Right lobe of liver (tissue), 6 donors: ENCODE measurements around the gene AMER2. TPM values are rescaled to one million over a fixed set of nuclear protein-coding genes. Genes with fewer than 3 reads are reported as not detected.

ENCODE experiments used
- ATAC-seq, 4 donors: fragments of 200-7000 bp; cut with Tn5 transposase; one replicate each; pipeline ENCODE4 v1.9.1; 2020; ENCODE audit warnings: mild to moderate bottlenecking in 4 of 4, moderate library complexity in 4 of 4
- DNase-seq, 3 donors: peaks; one replicate each; pipeline ENCODE4 v3.0.0-alpha.2; 2020
- H3K27ac ChIP-seq, 3 donors: fragments of 200-600 bp; one replicate each; pipeline ENCODE4 v1.8.0; 2022
- H3K27me3 ChIP-seq, 2 donors: fragments of 200-600 bp; one replicate each; pipeline ENCODE4 v1.8.0; 2022
- H3K36me3 ChIP-seq, 4 donors: fragments of 200-600 bp; sonication (generic) in 1 of 4; one replicate each; pipeline versions ENCODE4 v1.5.1 to v1.8.0; 2017 to 2022; ENCODE audit warnings: control low read depth in 1 of 4
- H3K4me1 ChIP-seq, 4 donors: fragments of 200-600 bp; sonication (generic) in 1 of 4; one replicate each; pipeline versions ENCODE4 v1.5.1 to v1.8.0; 2017 to 2022; ENCODE audit warnings: control low read depth in 1 of 4
- H3K4me3 ChIP-seq, 3 donors: fragments of 200-600 bp; one replicate each; pipeline ENCODE4 v1.8.0; 2022
- H3K9me3 ChIP-seq, 4 donors: fragments of 200-600 bp; sonication (generic) in 1 of 4; one replicate each; pipeline versions ENCODE4 v1.5.1 to v1.8.0; 2017 to 2022; ENCODE audit warnings: control low read depth in 1 of 4
- POLR2A ChIP-seq: fragments of 450-650 bp; IDR thresholded peaks from one replicate; pipeline ENCODE4 v1.6.1; 2017; ENCODE audit warnings: antibody characterized with exemption, mild to moderate bottlenecking
- WGBS: methylation state at CpG from one replicate; pipeline ENCODE4 v1.1.6; 2018; ENCODE audit warnings: low coverage, low lambda C conversion rate; ENCODE audit not compliant: insufficient coverage; ENCODE audit errors: missing lambda C conversion rate; 5-methylcytosine and 5-hydroxymethylcytosine counted together
- intact Hi-C, 2 donors: fragments of 100-400 bp; cut with DNase I; formaldehyde crosslinking; loops; one replicate each; pipeline versions ENCODE4 v1.11.2 to v1.14.1; 2022
- total RNA-seq, 6 experiments: library from RNA; depleted of rRNA in 2 of 6; stranded (reverse); fragments of >200 nt in 2 of 6; fragmentation: NEBNext Ultra II Directional in 3 of 6; extraction: Animal tissue kit (Norgen Biotek cat#: 25700) in 3 of 6; gene quantifications; one replicate each; pipeline versions ENCODE4 v1.1.0 to v1.2.4, GENCODE V29; 2016 to 2023
- TF ChIP-seq, protein P1 (sequence below), 4 donors: fragments of 200-600 bp in 3 of 4; fragments of 450-650 bp in 1 of 4; IDR thresholded peaks; one replicate each; pipeline versions ENCODE4 v1.5.1 to v1.8.0; 2016 to 2022; ENCODE audit warnings: antibody characterized with exemption in 4 of 4, mild to moderate bottlenecking in 2 of 4
- donor health status: DM: no; HTN: yes; CAD: no.
- donor health status: DM: no; HTN: no; CAD: no.
- donor health status: DM: no; HTN: no; CAD: no.
- donor health status: DM: no; HTN: yes; CAD: no.
- donor health status: DM: no; HTN: yes; CAD: no.

The AMER2 gene
- total RNA-seq, 6 experiments from 2014 or later, result not detected

DNA sequence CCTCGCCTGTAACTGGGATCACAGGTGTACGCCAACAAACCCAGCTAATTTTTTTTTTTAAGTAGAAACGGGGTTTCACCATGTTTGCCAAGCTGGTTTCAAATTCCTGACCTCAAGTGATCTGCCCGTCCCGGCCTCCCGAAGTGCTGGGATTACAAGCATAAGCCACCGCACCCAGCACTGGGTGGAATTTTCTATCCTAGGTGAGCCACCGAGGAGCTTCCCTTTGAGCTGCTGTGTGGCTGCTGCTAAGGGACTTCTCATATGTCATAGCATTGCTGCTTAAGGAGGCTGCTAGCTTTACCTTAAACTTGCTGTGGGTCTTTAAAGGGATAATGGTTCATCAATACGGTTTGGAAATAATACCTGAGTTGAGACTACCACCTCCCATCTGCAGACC is 2.9 kb upstream of the AMER2 start:
- no peak overlapping the region for H3K4me3 ChIP-seq
- H3K4me1 ChIP-seq, result no peaks in the 10 kb centered on the region
- H3K27ac ChIP-seq, result no peak overlapping the region
- ATAC-seq, result no peak
- intact Hi-C loops, result no loop called here
- peaks cover 6 to 11% of the 10 kb centered on the region in 2 donors for H3K27me3 ChIP-seq
- no peaks in the 10 kb centered on the region for H3K9me3 ChIP-seq
- TF ChIP-seq POLR2A, result no peak
- TF ChIP-seq, protein P1, sequence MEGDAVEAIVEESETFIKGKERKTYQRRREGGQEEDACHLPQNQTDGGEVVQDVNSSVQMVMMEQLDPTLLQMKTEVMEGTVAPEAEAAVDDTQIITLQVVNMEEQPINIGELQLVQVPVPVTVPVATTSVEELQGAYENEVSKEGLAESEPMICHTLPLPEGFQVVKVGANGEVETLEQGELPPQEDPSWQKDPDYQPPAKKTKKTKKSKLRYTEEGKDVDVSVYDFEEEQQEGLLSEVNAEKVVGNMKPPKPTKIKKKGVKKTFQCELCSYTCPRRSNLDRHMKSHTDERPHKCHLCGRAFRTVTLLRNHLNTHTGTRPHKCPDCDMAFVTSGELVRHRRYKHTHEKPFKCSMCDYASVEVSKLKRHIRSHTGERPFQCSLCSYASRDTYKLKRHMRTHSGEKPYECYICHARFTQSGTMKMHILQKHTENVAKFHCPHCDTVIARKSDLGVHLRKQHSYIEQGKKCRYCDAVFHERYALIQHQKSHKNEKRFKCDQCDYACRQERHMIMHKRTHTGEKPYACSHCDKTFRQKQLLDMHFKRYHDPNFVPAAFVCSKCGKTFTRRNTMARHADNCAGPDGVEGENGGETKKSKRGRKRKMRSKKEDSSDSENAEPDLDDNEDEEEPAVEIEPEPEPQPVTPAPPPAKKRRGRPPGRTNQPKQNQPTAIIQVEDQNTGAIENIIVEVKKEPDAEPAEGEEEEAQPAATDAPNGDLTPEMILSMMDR (IDR thresholded peaks at IDR 0.05), result no peak
- WGBS, result 43% methylated on average over 8 of the region's 9 CpGs
- H3K36me3 ChIP-seq, result no peaks in the 10 kb centered on the region
- DNase-seq, result no peak

DNA sequence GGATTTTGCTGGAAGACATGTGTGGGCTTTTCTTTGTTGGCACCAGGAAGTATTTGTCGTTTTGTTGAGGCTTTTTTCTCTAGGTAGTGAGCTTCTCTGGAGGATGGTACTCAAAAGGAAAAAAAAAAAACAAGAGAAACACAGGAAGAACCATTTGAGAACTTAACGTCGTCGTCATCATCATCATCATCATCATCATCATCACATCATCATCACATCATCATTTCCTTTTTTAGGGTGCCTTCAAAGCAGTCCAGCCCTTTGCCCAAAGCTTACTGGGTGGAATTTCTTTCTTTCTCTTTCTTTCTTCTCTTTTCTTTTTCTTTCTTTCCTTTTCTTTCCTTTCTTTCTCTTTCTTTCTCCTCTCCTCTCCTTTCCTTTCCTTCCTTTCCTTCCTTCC is 2.2 kb upstream of the AMER2 start:
- Histone ChIP-seq H3K27ac (no peak overlapping the region), H3K9me3 (no peaks in the 10 kb centered on the region), H3K27me3 (peaks cover 6 to 11% of the 10 kb centered on the region in 2 donors), H3K4me3 (no peak overlapping the region), H3K36me3 (no peaks in the 10 kb centered on the region), H3K4me1 (no peaks in the 10 kb centered on the region)
- no peak for DNase-seq
- ATAC-seq, result no peak
- intact Hi-C loops, result no loop called here
- WGBS, result 54% methylated on average over 4 of the region's 4 CpGs
- no peak for TF ChIP-seq POLR2A
- TF ChIP-seq, protein P1 (IDR thresholded peaks at IDR 0.05), result no peak

DNA sequence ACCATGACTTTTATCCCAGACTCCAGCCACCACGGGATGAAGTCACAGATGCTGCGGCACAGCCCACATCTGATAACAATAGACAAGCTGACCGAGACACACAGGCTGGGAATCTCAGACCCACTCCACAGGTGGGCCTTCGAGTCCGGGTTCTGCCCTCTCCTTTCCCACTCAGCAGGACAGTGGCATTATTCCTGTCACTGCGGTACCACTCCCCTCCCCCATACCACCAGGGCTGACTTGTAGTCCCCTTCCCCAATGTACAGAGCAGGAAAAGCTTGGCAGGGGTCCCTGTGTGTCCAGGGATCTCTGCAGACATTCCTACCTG is 179 bp upstream of the AMER2 start:
- H3K9me3 ChIP-seq, result no peaks in the 10 kb centered on the region
- H3K4me1 ChIP-seq, result no peaks in the 10 kb centered on the region
- 31% methylated on average over 4 of the region's 6 CpGs for WGBS
- TF ChIP-seq, protein P1 (IDR thresholded peaks at IDR 0.05), result no peak
- no peak for TF ChIP-seq POLR2A
- H3K4me3 ChIP-seq, result no peak overlapping the region
- DNase-seq (no peak), ATAC-seq (no peak)
- intact Hi-C loops, result no loop called here
- H3K27ac ChIP-seq, result no peak overlapping the region
- peaks cover 6 to 11% of the 10 kb centered on the region in 2 donors for H3K27me3 ChIP-seq
- H3K36me3 ChIP-seq, result no peaks in the 10 kb centered on the region

DNA sequence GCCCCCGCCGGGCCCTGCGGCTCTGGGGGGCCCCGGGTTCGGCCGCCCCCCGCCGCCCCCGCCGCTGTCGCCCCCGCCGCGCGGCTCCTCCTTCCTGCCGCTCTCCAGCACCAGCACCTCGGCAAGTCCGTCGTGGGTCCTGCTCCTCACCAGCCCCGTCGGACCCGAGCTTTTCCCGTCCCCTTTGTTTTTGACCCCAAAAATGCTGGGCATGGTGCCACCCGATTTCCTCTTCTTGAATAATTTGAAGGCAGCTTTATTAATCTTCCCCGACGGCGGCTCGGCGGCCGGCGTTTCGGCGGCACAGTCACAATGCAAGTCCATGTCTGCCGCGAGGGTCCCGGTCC is 945 bp downstream of the AMER2 start:
- intact Hi-C loops, result no loop called here
- WGBS, result 5% methylated on average over 18 of the region's 36 CpGs
- no peaks in the 10 kb centered on the region for H3K9me3 ChIP-seq
- no peak overlapping the region for H3K4me3 ChIP-seq
- ATAC-seq, result no peak
- peaks cover 6 to 11% of the 10 kb centered on the region in 2 donors for H3K27me3 ChIP-seq
- DNase-seq, result no peak
- TF ChIP-seq, protein P1 (IDR thresholded peaks at IDR 0.05), result no peak
- no peak for TF ChIP-seq POLR2A
- no peaks in the 10 kb centered on the region for H3K4me1 ChIP-seq
- no peak overlapping the region for H3K27ac ChIP-seq
- H3K36me3 ChIP-seq, result no peaks in the 10 kb centered on the region

DNA sequence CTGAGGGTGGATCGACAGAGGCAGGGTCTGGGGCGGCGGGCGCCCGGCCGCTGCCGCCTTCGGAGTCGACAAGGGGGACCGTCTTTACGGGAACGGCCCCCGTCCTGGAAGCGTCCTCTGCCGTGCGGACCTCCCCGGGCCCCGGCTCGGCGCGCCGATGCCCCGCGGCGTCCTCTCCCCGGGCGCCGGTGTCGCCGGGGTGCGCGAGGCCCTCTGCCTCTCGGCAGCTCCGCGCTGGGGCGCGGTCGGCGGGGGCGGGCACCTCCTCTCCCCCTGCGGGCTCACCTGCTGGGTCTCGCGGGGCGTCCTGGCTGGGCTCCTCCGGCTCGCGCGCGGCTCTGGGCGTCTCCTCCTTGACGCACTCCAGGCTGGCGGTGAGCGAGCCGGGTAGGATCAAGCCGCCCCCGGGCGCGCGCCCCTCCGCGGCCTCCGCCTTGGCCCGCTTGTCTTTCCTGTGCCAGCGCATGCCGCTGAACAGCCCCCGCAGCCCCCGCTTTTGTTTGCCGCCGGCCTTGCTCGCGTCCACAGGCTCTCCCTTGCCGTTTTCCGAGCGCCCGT is 1.5 kb downstream of the AMER2 start:
- WGBS, result 6% methylated on average over 18 of the region's 75 CpGs
- Histone ChIP-seq H3K27ac (no peak overlapping the region), H3K4me3 (no peak overlapping the region), H3K27me3 (peaks cover 6 to 11% of the 10 kb centered on the region in 2 donors), H3K9me3 (no peaks in the 10 kb centered on the region), H3K36me3 (no peaks in the 10 kb centered on the region), H3K4me1 (no peaks in the 10 kb centered on the region)
- intact Hi-C loops, result no loop called here
- DNase-seq (no peak), ATAC-seq (no peak)
- no peak for TF ChIP-seq POLR2A
- TF ChIP-seq, protein P1 (IDR thresholded peaks at IDR 0.05), result no peak
